Esophagus squamous epithelium (tissue), 5 donors: ENCODE results near the gene SCRT2. TPM values are rescaled to one million over a fixed set of nuclear protein-coding genes. Genes with fewer than 3 reads are reported as not detected.

Source experiments
- DNase-seq: peaks from one replicate; lab custom pipeline; 2025; lab: John Stamatoyannopoulos, UW
- H3K27ac ChIP-seq, 4 donors: fragments of 200-600 bp; sonication (generic); one replicate each; pipeline ENCODE4 v1.5.1; 2016 to 2019; ENCODE audit warnings: mild to moderate bottlenecking in 1 of 4
- H3K27me3 ChIP-seq, 4 donors: fragments of 200-600 bp; sonication (generic); 1 replicate in 3 of 4; 2 replicates in 1 of 4; pipeline versions ENCODE4 v1.5.1 to v1.6.0; 2017 to 2021; ENCODE audit warnings: antibody characterized with exemption in 1 of 4
- H3K36me3 ChIP-seq, 3 donors: fragments of 200-600 bp; sonication (generic); one replicate each; pipeline ENCODE4 v1.5.1; 2016 to 2019
- H3K4me1 ChIP-seq, 3 donors: fragments of 200-600 bp; sonication (generic); one replicate each; pipeline ENCODE4 v1.5.1; 2017 to 2019
- H3K4me3 ChIP-seq, 4 donors: fragments of 200-600 bp; sonication (generic); 1 replicate in 3 of 4; 2 replicates in 1 of 4; pipeline ENCODE4 v1.5.1; 2016 to 2019; ENCODE audit warnings: mild to moderate bottlenecking in 2 of 4, moderate library complexity in 1 of 4
- H3K9me3 ChIP-seq, 3 donors: fragments of 200-600 bp; sonication (generic); one replicate each; pipeline ENCODE4 v1.5.1; 2016 to 2019
- CTCF ChIP-seq, 6 experiments: fragments of 450-650 bp in 4 of 6; fragments of 200-600 bp in 2 of 6; sonication (generic) in 2 of 6; IDR thresholded peaks; one replicate each; pipeline ENCODE4 v1.5.1; 2016 to 2019; ENCODE audit warnings: antibody characterized with exemption in 6 of 6, mild to moderate bottlenecking in 4 of 6, moderate library complexity in 4 of 6
- POLR2A ChIP-seq, 4 donors: fragments of 450-650 bp; IDR thresholded peaks; one replicate each; pipeline ENCODE4 v1.6.1; 2017; ENCODE audit warnings: antibody characterized with exemption in 4 of 4, mild to moderate bottlenecking in 4 of 4, moderate library complexity in 3 of 4
- WGBS, 2 donors: methylation state at CpG; one replicate each; pipeline ENCODE4 v1.1.5; 2018; 5-methylcytosine and 5-hydroxymethylcytosine counted together
- intact Hi-C: fragments of 100-400 bp; cut with DNase I; formaldehyde crosslinking; loops from one replicate; pipeline ENCODE4 v1.15.0; 2022
- total RNA-seq, 4 donors: library from RNA; depleted of rRNA; stranded (reverse); fragments of >200 nt; gene quantifications; one replicate each; pipeline ENCODE4 v1.1.0, GENCODE V29; 2016
- donor health status: DM: yes; HTN: yes; CAD: no.

The SCRT2 gene
- total RNA-seq, 4 donors from 2014 or later: not detected

- H3K36me3 ChIP-seq: no peaks in the 10 kb centered on the region
- intact Hi-C loops: no loop called here
- WGBS, 2 donors: 57 to 65% methylated on average over 3 to 9 of the region's 9 CpGs
These were observed 40.3 kb downstream of the SCRT2 start for GRCh38 chr20:635028-635892.

GRCh38 chr20:634148-634925 lies 41.3 kb downstream of the SCRT2 start:
- H3K27me3 ChIP-seq: peaks cover 0 to 55% (median 0%) of the 10 kb centered on the region in 4 donors
- no peaks in the 10 kb centered on the region for H3K36me3 ChIP-seq
- intact Hi-C loops: no loop called here
- no peak overlapping the region for H3K4me3 ChIP-seq
- no peaks in the 10 kb centered on the region for H3K4me1 ChIP-seq
- DNase-seq: no peak
- 57 to 63% methylated on average over 6 to 8 of the region's 14 CpGs for WGBS, 2 donors
- no peak overlapping the region for H3K27ac ChIP-seq
- no peak for TF ChIP-seq CTCF (IDR thresholded peaks at IDR 0.05)
- no peak for TF ChIP-seq POLR2A (IDR thresholded peaks at IDR 0.05)
- no peaks in the 10 kb centered on the region for H3K9me3 ChIP-seq

More at GRCh38 chr20:635028-635892, 40.3 kb downstream of the SCRT2 start:
- H3K27me3 ChIP-seq: peaks cover 0 to 47% (median 0%) of the 10 kb centered on the region in 4 donors
- H3K4me1 ChIP-seq: no peaks in the 10 kb centered on the region
- no peak overlapping the region for H3K4me3 ChIP-seq
- TF ChIP-seq POLR2A (IDR thresholded peaks at IDR 0.05) (no peak), CTCF (IDR thresholded peaks at IDR 0.05) (no peak)
- H3K27ac ChIP-seq: no peak overlapping the region
- no peaks in the 10 kb centered on the region for H3K9me3 ChIP-seq
- DNase-seq: no peak

GRCh38 chr20:631101-631500 lies 44.5 kb downstream of the SCRT2 start:
- no peaks in the 10 kb centered on the region for H3K36me3 ChIP-seq
- H3K4me3 ChIP-seq: no peak overlapping the region
- no peak overlapping the region for H3K27ac ChIP-seq
- intact Hi-C loops: no loop called here
- H3K4me1 ChIP-seq: no peaks in the 10 kb centered on the region
- TF ChIP-seq CTCF (IDR thresholded peaks at IDR 0.05) (no peak), POLR2A (IDR thresholded peaks at IDR 0.05) (no peak)
- WGBS, 2 donors: 40 to 50% methylated on average over 1 of the region's 1 CpG
- DNase-seq: no peak
- H3K27me3 ChIP-seq: peaks cover 0 to 48% (median 0%) of the 10 kb centered on the region in 4 donors
- H3K9me3 ChIP-seq: no peaks in the 10 kb centered on the region

GRCh38 chr20:626579-626978 lies 49.0 kb downstream of the SCRT2 start:
- no peak overlapping the region for H3K4me3 ChIP-seq
- WGBS, 2 donors: 70 to 84% methylated on average over 1 to 2 of the region's 2 CpGs
- H3K27me3 ChIP-seq: peaks cover 0 to 60% (median 0%) of the 10 kb centered on the region in 4 donors
- no peak overlapping the region for H3K27ac ChIP-seq
- no peaks in the 10 kb centered on the region for H3K36me3 ChIP-seq
- TF ChIP-seq CTCF (IDR thresholded peaks at IDR 0.05) (no peak), POLR2A (IDR thresholded peaks at IDR 0.05) (no peak)
- H3K9me3 ChIP-seq: no peaks in the 10 kb centered on the region
- DNase-seq: no peak
- intact Hi-C loops: no loop called here
- no peaks in the 10 kb centered on the region for H3K4me1 ChIP-seq
